HEK293 (cell line): Measurements from ENCODE around the gene ASTN2.

Experiments
- ATF2 ChIP-seq: fragments of 450-650 bp; formaldehyde crosslinking; IDR thresholded peaks from 2 replicates; pipeline ENCODE4 v1.5.1; 2016; ENCODE audit warnings: missing biosample characterization, missing genetic modification characterization, low read depth
- KLF9 ChIP-seq: fragments of 450-650 bp; formaldehyde crosslinking; IDR thresholded peaks from 2 replicates; pipeline ENCODE4 v1.5.1; 2016; ENCODE audit warnings: missing biosample characterization, missing genetic modification characterization, low read depth
- PATZ1 ChIP-seq: fragments of 450-650 bp; formaldehyde crosslinking; IDR thresholded peaks from 2 replicates; pipeline ENCODE4 v1.5.1; 2016; ENCODE audit warnings: missing biosample characterization, missing genetic modification characterization
- PBX3 ChIP-seq: sonication (generic); formaldehyde crosslinking; IDR thresholded peaks from 2 replicates; pipeline ENCODE4 v1.8.1; 2022; ENCODE audit warnings: mild to moderate bottlenecking, moderate library complexity, missing genetic modification reagents
- REST ChIP-seq: fragments of 450-650 bp; formaldehyde crosslinking; IDR thresholded peaks from 2 replicates; pipeline ENCODE4 v1.5.1; 2016; ENCODE audit warnings: missing biosample characterization, missing genetic modification characterization
- SETDB1 ChIP-seq: IDR thresholded peaks from one replicate; pipeline ENCODE4 v1.6.1; 2017; ENCODE audit warnings: mild to moderate bottlenecking, low read length, moderate library complexity, mixed read lengths; ENCODE audit not compliant: insufficient read length
- ZBTB11 ChIP-seq: fragments of 450-650 bp; formaldehyde crosslinking; conservative IDR thresholded peaks from 2 replicates; pipeline ENCODE4 v1.5.1; 2016; ENCODE audit warnings: low read depth, missing biosample characterization, missing genetic modification characterization
- ZBTB21 ChIP-seq: fragments of 450-650 bp; formaldehyde crosslinking; IDR thresholded peaks from 2 replicates; pipeline ENCODE4 v1.5.1; 2017; ENCODE audit warnings: missing biosample characterization, missing genetic modification characterization
- ZBTB48 ChIP-seq: fragments of 450-650 bp; formaldehyde crosslinking; IDR thresholded peaks from 2 replicates; pipeline ENCODE4 v1.5.1; 2016; ENCODE audit warnings: missing biosample characterization, missing genetic modification characterization
- ZNF146 ChIP-seq: fragments of 450-650 bp; formaldehyde crosslinking; IDR thresholded peaks from 2 replicates; pipeline ENCODE4 v1.5.1; 2016; ENCODE audit warnings: missing biosample characterization, missing genetic modification characterization
- TF ChIP-seq, protein P1 (sequence below): fragments of 450-650 bp; formaldehyde crosslinking; IDR thresholded peaks from 2 replicates; pipeline ENCODE4 v1.5.1; 2016; ENCODE audit warnings: missing biosample characterization, missing genetic modification characterization
- TF ChIP-seq, protein P2 (sequence below): IDR thresholded peaks from 2 replicates; pipeline ENCODE4 v1.6.1; 2011; ENCODE audit warnings: mild to moderate bottlenecking, low read depth, low read length, borderline replicate concordance
- TF ChIP-seq, protein P3 (sequence below): fragments of 450-650 bp; formaldehyde crosslinking; conservative IDR thresholded peaks from 2 replicates; pipeline ENCODE4 v1.5.1; 2016; ENCODE audit warnings: low read depth, missing biosample characterization, missing genetic modification characterization

DNA sequence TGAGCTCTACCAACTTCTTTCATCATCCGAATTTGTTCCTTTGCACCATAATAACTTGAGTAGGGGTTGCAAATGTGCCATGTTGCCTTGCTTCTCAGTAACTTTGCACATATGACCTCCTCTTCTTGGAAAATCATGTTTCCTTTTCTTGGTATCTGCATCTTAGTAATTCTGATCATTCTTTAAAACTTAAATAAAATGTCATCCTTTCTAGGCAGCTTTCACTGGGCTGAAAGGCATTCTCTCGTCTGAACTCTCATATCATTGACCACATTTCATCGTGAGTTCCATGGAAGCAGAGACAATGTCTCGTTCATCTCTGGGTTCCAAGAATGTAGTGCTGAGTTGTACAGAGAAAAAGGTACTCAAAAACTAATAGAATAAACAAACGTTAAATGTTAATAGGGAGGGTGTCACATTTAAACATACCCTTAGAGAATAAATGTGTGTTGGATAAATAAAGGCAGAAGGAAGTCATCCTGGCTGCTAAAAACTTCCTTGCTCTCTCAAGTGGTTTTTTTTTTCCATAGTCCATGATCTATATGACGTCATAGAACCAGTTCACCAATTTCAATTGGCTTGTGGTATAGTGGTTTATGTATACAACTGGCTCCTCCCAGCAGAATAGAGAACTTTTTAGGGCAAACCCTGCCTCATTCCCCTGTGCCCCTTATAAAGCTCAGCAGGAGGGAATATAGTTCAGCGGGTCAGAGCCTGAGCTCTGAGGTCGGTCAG is 945.9 kb downstream of the ASTN2 start:
- TF ChIP-seq, protein P1, sequence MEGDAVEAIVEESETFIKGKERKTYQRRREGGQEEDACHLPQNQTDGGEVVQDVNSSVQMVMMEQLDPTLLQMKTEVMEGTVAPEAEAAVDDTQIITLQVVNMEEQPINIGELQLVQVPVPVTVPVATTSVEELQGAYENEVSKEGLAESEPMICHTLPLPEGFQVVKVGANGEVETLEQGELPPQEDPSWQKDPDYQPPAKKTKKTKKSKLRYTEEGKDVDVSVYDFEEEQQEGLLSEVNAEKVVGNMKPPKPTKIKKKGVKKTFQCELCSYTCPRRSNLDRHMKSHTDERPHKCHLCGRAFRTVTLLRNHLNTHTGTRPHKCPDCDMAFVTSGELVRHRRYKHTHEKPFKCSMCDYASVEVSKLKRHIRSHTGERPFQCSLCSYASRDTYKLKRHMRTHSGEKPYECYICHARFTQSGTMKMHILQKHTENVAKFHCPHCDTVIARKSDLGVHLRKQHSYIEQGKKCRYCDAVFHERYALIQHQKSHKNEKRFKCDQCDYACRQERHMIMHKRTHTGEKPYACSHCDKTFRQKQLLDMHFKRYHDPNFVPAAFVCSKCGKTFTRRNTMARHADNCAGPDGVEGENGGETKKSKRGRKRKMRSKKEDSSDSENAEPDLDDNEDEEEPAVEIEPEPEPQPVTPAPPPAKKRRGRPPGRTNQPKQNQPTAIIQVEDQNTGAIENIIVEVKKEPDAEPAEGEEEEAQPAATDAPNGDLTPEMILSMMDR (tag by site-specific recombination) = no peak
- TF ChIP-seq ATF2 (peak; percentile 91), PATZ1 (no peak), PBX3 (no peak), REST (tag by site-specific recombination) (no peak), SETDB1 (no peak), ZNF146 (tag by site-specific recombination) (no peak), ZBTB21 (tag by site-specific recombination) (peak; percentile 56), ZBTB48 (tag by site-specific recombination) (no peak), ZBTB11 (tag by site-specific recombination) (no peak), KLF9 (no peak)
- TF ChIP-seq, protein P2, sequence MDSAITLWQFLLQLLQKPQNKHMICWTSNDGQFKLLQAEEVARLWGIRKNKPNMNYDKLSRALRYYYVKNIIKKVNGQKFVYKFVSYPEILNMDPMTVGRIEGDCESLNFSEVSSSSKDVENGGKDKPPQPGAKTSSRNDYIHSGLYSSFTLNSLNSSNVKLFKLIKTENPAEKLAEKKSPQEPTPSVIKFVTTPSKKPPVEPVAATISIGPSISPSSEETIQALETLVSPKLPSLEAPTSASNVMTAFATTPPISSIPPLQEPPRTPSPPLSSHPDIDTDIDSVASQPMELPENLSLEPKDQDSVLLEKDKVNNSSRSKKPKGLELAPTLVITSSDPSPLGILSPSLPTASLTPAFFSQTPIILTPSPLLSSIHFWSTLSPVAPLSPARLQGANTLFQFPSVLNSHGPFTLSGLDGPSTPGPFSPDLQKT = no peak
- TF ChIP-seq, protein P3, sequence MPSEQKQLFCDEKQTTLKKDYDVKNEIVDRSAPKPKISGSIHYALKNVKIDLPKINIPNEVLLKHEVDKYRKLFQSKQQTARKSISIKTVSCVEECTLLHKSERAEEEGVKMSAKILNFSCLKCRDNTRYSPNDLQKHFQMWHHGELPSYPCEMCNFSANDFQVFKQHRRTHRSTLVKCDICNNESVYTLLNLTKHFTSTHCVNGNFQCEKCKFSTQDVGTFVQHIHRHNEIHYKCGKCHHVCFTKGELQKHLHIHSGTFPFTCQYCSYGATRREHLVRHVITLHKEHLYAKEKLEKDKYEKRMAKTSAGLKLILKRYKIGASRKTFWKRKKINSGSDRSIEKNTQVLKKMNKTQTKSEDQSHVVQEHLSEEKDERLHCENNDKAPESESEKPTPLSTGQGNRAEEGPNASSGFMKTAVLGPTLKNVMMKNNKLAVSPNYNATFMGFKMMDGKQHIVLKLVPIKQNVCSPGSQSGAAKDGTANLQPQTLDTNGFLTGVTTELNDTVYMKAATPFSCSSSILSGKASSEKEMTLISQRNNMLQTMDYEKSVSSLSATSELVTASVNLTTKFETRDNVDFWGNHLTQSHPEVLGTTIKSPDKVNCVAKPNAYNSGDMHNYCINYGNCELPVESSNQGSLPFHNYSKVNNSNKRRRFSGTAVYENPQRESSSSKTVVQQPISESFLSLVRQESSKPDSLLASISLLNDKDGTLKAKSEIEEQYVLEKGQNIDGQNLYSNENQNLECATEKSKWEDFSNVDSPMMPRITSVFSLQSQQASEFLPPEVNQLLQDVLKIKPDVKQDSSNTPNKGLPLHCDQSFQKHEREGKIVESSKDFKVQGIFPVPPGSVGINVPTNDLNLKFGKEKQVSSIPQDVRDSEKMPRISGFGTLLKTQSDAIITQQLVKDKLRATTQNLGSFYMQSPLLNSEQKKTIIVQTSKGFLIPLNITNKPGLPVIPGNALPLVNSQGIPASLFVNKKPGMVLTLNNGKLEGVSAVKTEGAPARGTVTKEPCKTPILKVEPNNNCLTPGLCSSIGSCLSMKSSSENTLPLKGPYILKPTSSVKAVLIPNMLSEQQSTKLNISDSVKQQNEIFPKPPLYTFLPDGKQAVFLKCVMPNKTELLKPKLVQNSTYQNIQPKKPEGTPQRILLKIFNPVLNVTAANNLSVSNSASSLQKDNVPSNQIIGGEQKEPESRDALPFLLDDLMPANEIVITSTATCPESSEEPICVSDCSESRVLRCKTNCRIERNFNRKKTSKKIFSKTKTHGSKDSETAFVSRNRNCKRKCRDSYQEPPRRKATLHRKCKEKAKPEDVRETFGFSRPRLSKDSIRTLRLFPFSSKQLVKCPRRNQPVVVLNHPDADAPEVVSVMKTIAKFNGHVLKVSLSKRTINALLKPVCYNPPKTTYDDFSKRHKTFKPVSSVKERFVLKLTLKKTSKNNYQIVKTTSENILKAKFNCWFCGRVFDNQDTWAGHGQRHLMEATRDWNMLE (tag by site-specific recombination) = no peak
